HG03442 (cell line): Measurements from ENCODE around the gene ACTRT2.

Experiments
- ATAC-seq: cut with Tn5 transposase; IDR thresholded peaks from one replicate; pipeline ENCODE4 v1.9.1; 2021; ENCODE audit warnings: mild to moderate bottlenecking, moderate library complexity; ENCODE audit not compliant: unreplicated experiment

The ACTRT2 gene

DNA sequence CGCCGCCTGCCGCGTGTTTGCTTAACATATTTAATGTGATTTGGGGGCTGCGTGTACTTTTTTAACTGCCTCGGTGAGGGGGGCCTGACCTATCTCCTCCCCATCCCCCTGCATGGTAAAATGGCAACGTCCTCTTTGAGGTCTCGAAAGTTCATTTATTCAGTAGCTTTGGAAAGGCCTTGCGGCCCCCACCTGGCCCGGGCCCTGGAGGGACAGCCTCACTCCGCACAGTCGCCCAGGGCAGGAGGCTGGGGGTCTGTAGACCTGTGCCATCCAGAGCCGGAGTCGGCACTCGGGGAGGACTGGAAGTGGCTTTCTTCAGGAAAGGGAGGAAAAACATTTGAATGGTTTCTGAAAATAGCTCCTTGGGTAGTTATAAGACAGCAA, 38.0 kb upstream of the ACTRT2 start:
- no peak for ATAC-seq

DNA sequence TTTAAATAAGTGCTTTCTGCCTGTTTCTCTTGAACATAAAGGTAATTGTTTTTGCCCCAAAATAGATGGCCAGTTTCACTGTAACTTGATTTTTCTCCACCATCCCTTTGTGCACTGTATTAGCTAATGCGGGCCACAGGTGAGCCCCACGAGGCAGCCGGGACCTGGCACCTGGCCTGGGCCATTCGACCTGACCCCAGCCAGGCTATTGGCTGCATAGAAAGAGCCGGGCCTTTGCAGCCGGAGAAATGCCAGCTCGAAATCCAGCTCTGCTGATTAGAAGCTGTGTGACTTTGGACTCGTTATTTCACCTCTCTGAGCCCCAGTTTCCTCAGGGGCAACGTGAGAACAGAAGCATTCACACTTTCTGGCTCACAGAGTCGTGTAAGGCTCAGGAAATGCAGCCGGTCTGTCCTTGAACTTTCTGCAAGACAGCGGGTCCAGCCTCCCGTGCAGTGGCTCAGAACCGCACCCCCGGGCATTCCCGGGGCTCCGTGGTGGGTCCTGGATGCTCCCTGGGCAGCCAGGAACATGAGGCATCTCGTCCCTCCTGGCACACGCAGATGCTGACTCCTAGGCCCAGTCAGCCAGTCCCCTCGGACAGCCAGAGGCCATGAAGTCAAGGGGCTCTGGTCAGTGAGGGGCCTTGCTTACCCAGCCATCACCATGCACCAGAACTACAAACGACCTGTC, 37.4 kb upstream of the ACTRT2 start:
- ATAC-seq: no peak

DNA sequence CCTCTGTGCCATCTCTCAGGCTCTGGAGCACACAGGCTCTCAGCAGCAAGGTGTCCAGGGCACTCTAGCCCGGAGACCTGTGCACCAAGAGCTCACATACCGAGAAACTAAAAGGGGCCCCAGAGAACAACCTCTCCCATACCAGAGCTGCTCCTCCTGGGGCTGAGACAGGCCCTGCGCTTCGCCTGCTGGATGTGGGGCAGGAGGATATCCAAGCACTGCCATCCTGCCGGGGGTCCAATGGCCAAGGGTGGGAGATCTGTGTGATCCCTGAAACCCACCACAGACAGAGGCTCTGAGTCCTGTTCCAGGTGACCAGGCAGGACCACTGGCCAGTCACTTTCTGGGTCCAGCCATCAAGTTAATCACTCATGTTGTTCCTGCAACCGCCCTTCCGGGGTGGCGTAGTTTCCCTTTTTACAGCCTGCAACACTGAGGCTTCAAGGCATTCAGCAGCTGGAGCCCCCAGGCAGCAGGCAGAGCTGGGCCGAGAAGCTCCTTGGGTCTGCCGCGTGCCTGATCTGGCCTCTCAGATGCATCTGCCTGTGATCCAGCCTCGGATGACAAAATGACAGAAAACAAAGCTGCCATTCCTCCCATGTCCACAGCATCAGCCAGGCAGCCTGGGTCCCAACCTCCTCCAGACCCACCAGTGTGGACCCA, 36.7 kb upstream of the ACTRT2 start:
- no peak for ATAC-seq

DNA sequence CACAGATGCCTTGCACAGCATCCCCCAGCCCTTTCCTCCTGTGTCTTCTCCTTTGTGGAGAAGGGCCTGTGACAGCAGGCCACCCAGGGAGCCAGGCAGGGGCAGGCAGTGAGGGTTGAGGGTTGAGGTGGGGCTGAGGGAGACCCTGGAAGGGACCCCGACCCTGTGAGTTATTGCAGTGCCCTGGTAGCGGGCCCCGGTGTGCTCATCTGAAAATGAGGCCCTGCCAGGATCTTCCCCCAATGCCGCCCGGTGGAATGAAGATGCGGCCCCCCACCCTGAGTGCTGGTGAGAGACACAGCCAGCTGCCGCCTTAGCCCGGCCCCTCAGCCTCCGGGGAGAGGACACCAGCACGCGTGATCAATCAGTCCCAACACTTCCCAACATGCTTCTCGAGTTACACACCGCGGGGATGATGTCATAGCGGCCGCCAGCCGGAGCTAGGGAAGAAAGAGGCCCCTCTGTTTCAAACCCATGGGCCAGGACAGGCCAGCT, 36.2 kb upstream of the ACTRT2 start:
- ATAC-seq: no peak

DNA sequence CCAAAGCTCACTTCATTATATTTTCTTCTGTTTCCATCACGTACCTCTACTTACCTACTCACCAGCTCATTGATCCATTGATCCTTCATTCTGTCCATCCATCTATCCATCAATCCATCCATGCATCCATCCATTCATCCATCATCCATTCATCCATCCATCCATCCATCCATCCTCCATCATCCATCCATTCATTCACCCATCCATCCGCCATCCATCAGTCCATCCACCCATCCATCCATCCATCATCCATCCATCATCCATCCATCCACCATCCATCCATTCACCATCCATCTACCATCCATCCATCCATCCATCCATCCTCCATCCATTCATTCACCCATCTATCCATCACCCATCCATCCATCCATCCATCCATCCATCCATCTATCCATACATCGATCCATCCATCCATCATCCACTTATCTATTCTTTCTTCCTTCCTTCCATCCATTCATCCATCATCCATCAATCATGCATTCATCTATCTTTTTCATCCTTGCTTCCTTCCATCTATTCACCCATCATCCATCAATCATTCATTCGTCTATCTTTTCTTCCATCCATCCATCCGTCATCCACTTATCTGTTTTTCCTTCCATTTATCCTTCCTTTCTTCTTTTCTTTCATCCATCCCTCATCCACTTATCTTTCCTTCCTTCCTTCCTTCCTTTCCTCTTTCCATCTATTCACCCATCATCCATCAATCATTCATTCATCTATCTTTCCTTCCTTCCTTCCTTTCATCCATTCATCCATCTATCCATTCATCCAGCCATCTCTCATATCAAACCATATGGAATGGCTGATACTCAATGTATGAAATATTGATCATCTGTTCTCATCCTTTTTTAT, 35.3 kb upstream of the ACTRT2 start:
- ATAC-seq: no peak

DNA sequence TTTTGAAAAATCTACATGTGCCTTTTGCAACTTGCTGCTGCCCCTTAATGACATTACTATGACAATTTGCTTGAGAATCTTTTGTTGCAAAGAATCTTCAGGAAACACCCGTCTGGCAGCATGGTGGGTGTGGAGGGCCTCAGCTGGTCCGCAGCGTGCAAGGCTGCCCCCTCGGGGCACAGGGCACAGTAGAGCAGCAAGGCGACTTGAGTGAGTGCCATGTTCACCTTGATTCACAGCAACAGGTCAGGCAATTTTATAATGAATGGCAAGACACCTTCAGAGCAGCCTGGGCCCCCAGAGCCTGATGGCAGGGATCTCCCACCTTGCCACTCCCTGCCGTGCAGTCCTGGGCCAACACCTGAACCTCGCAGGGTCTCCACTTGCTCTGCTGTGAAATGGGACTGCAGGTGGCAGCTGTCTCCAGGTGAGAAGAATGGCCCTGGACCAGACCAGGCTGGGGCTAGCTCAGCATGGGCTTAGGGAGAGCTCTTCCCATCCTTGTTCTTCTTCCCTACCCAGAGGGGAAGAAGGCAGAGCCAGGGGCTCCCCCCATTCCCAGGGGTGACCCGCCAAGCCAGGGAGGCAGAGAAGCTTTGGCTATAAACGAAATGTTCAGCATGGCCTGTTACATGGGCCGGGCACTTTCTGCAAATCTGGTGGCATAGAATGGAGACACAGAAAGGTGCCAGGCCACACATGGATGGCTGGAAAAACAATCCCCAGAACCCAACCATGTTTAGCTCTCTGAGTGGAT, 34.5 kb upstream of the ACTRT2 start:
- no peak for ATAC-seq

DNA sequence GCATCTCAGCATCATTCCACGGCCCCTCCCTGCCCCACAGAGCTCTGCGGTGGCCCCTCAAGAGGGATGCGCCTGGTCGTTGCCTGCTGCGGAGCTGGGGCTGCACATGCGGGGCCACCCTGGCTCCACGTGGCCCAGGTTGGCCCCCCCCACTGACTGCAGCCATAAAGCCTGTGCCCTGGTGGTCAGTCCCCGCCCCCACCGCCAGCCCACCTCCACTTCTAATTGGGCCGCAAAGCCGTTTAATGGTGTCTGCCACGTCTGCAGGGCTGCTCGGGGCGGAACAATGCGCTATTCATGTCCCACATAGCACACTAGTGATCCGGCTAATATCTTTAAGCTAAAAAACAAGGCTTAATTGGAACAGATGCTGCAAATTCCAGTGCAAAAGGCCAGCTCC, 33.5 kb upstream of the ACTRT2 start:
- no peak for ATAC-seq

DNA sequence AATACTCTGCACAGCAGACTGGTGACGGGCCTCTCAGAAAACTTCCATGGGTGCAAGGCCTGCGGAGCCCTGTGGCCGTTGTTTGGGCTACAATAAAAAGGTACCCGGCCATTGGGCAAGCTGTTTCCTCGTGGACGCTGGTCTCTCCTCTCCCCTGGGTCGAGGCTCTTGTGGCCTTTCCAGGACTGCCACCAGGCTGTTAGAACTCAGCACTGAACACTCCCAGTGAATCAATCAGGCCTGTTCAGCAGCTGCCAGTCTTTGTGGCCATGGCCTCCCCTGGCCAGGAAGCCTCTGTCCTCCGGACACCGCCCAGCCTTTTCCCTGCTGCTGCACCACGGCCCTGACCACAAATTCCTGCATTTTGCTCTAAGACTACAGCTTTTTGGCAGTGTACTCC, 33.0 kb upstream of the ACTRT2 start:
- ATAC-seq: no peak

DNA sequence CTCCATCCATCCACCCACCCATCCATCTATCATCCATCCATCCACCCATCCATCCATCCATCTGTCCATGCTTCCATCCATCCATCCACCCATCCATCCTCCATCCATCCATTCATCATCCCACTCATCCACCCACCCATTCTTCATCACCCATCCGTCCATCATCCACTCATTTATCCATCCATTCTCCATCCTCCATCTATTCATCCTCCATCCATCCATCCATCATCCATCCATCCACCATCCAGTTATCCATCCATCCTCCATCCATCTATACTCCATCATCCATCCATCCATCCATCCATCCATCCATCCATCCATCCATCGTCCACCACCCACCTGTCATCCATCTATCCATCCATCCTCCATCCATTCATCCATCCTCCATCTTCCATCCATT, 32.1 kb upstream of the ACTRT2 start:
- ATAC-seq: no peak

DNA sequence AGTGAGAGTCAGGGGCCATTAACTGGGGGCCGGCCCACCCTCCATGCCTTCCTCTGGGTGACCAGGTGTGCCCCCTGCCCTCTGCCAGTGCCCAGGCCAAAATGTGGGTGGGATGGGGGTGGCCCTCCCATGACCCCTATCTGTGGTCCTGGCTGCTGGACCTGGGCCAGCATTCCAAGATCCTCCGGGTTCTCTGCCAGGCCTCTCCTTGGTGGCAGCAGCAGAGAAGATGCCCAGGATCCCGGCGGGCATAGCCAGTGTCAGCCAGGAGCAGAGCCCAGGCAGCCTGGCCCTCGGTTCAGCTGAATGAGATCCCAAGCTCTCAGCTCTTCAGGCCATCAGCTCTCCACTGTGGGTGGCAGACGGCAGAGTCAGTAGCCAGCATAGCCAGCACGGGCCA, 31.3 kb upstream of the ACTRT2 start:
- no peak for ATAC-seq

DNA sequence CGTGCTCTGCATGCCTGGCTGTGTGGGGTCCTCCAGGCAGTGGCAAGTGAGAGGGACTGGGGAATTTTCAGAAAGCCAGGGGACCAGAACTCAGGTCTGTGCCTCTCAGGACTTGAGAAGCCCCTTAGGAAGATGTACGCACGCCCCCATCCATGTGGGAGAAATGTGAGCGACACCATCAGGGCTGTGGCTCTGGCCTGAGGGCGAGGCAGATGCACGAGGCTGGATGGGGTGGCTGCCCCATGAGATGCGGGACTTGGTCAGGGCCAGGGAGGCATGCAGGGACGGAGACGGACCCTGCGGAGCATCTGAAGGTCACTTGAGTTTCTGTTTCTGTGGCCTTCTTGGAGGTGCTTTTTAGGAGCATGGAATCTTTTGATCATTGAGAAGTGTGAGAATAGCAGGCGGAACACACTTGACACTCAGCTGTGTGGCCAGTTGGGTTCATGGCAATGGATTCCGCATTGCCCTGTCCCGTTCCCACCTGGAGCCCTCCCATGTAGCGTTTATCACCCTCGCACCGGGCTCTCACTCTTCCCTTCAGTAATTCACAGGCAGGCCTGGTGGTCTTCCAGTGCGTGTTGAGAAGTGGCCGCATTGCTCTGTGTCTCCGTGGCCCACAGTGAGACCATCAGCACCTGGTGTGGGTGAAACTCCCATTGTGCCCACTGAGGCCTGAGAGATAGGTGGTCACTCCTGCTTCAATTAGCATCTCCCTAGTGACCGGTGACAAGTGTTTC, 30.7 kb upstream of the ACTRT2 start:
- ATAC-seq: no peak

DNA sequence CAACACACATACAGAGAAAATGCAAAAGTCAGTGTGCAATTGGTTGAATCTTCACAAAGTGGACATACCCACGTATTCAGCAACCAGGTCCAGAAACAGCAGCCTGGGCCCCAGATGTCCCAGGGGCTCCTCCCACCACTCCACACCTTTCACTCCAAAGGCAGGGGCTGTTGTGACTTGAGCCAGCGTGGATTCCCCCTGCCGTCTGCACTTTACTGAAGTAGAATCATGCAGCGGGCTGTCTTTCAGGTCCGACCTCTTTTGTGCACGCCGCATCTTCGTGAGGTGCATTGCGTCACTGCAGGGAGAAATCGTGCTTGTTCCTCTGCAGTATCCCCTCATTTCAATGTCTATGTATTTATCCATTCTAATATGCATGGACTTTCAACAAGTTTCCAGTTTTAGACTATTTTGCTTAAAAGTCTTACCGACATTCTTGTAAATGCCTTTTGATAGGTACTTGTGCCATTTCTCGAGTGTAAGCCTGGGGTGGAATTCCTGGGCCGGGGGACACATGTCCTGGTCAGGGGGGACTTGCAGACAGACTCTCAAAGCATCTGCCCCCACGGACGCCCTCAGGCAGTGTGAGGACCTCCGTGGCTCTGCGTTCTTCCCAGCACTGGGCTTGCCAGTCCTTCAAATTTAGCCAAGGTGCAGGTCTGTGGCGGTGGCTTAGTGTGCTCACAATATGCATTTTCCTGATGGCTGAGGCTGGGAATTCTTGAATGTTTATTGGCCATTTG, 29.3 kb upstream of the ACTRT2 start:
- ATAC-seq: no peak

DNA sequence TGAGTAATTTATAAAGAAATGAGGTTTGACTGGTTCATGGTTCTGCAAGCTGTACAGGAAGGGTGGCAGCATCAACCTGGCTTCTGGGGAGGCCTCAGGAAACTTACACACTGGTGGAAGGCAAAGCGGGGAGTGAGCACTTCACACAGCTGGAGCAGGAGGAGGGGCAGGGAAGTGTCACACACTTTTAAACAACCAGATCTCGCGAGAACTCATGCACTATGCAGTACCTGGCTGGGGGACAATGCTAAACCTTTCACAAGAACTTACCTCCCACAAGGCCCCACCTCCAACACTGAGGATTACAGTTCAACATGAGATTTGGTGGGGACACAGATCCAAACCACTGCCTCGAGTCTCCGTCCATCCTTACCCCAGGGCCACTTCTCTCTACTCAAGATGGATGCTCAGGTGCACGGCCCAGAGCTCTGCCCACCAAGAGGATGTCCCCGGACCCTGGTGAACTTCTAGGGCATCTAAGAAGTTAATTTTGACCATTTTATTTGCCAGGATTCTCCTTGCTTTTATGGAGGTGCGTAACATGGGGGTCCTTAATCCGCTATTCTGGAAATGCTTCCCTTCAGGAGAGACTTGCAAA, 22.7 kb upstream of the ACTRT2 start:
- ATAC-seq: no peak

DNA sequence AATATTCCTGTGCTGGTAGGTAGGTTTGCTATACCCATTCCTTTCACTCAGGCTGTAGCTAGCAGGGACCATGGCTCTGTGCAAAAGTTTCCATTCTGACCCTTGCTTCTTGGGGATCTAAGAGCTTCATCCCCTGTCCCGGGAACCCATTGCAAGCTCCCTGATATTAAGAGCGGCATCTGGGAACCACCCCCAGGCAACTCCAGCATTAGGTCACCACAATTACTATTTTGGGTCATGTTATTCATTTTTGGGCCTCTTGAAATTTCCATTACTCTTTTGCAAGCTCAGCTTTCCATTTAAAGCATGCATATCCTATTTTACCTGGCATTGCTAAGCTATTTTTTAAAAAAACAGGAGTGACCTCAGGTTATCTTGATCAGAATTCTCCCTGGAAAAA, 22.1 kb upstream of the ACTRT2 start:
- ATAC-seq: no peak

DNA sequence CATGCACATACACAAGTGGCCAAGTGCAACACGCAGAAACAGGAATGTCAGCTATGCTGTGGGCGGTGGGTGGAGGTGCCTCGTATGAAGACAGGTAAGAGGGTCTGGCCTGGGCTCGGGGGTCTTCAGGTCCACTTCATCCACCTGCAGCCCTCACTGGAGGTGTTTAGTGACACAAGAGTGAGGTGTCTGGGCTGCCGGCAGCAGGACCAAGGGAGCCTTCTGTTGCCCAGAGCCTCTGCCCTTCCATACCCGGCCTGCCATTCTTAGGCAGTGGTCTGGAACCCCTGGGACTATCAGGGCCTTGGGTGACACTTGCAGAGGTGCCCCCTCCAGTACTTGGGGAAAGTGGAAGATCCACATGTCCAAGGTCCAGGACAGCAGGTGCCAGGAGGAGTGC, 21.7 kb upstream of the ACTRT2 start:
- no peak for ATAC-seq

DNA sequence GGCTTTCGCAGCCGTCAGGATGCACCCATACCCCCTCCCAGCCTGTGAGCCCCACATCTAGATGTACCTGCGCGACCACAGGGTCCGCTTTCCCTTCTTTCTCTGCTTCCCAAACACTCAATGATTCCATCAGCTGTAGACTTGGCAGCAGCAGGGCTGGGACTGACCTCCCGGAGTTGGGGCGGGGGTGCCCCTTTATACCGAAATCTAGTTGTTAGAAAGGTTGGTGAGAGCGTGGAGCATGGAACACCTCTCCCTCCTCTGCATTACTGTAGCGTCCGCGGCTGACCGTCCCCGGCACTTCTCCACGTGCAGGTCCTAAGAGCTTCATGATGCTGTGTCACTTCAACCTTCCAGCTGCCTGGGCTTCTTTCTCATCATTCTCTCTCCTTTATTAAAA, 21.1 kb upstream of the ACTRT2 start:
- no peak for ATAC-seq

DNA sequence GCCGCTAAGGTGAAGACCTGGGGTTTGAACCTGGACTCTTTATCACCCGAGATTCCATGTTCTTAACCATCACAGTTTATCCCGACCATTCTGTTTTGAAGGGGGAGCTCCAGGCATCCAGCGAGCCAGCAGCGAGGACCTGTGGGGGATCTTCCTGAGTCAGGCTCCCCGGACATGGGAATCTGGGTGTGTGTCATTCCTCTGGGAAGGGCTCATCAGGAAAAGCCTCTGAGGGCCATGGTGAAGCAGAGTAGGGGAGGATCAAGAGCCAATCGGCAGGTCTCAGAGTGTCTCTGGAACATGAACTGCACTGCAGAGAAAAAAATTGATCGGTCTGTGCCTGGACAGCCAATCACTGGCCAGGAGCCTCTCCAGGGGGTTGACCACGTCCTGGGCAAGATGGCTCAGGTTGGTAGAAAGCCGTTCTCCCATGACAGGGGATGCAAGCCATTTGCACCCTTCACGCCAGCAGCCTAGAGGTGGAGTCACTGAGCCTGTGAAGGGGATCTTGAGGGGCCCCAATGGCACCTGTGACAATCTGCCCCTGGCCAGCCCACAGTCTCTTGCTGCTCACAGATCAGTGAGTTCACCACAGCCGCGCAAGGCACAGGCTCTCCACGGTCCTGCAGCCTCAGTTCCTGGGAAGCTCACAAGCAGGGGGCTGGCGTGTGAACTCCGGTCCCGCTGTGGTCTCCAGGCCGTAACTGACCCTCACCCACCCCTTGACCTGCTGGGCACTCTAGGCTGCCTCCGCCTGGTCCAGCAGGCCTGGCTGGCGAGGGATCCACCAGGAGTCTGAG, 20.4 kb upstream of the ACTRT2 start:
- no peak for ATAC-seq
